A673 (cell line): Measurements from ENCODE around the gene HPCAL1. TPM values are rescaled to one million over a fixed set of nuclear protein-coding genes. Genes with fewer than 3 reads are reported as not detected.
A peak's percentile ranks its signal among the peaks of the same experiment; 100 is the strongest.

Source experiments
- BruUV-seq: library from RNA; stranded (reverse); fragments of 400-500 nt; replicated peaks from 2 replicates; lab custom pipeline; 2021; lab: Mats Ljungman, UMichigan
- CTCF ChIA-PET: fragments of 300-600 bp; sonication (Branson Sonifier 250); formaldehyde crosslinking; loops from one replicate; lab custom pipeline; 2022; ENCODE audit warnings: antibody characterized with exemption; lab: Charles Lee
- POLR2A ChIA-PET: fragments of 300-600 bp; sonication (Branson Sonifier 250); formaldehyde crosslinking; loops from one replicate; lab custom pipeline; 2022; ENCODE audit warnings: antibody characterized with exemption; ENCODE audit not compliant: low non-redundant PET; lab: Charles Lee
- DNase-seq: peaks from one replicate; pipeline ENCODE4 v3.0.0-alpha.2; 2015; ENCODE audit warnings: low spot score
- H3K27ac ChIP-seq: fragments of 200-600 bp; sonication (generic); 2 replicates; pipeline ENCODE4 v1.5.1; 2016; ENCODE audit warnings: mixed run types, low read depth, mild to moderate bottlenecking, mixed read lengths, antibody characterized with exemption, low read length; ENCODE audit not compliant: poor library complexity, severe bottlenecking
- H3K27me3 ChIP-seq: fragments of 200-600 bp; sonication (generic); replicated peaks from 2 replicates; pipeline ENCODE4 v1.6.1; 2017; ENCODE audit warnings: mixed run types, low read depth, mild to moderate bottlenecking, mixed read lengths, antibody characterized with exemption, low read length; ENCODE audit not compliant: insufficient read depth, poor library complexity
- H3K36me3 ChIP-seq: fragments of 200-600 bp; sonication (generic); 2 replicates; pipeline ENCODE4 v1.6.1; 2016; ENCODE audit warnings: mixed run types, mild to moderate bottlenecking, mixed read lengths, antibody characterized with exemption, low read length; ENCODE audit not compliant: insufficient read depth, poor library complexity, severe bottlenecking
- H3K4me1 ChIP-seq: fragments of 200-600 bp; sonication (generic); 2 replicates; pipeline ENCODE4 v1.6.1; 2017; ENCODE audit warnings: mixed run types, mild to moderate bottlenecking, mixed read lengths, antibody characterized with exemption, low read length; ENCODE audit not compliant: insufficient read depth, poor library complexity, severe bottlenecking
- H3K4me3 ChIP-seq: fragments of 200-600 bp; sonication (generic); 2 replicates; pipeline ENCODE4 v1.5.1; 2016; ENCODE audit warnings: low read depth, mixed run types, mild to moderate bottlenecking, mixed read lengths, low read length; ENCODE audit not compliant: poor library complexity, severe bottlenecking
- H3K9me3 ChIP-seq: fragments of 200-600 bp; sonication (generic); 2 replicates; pipeline ENCODE4 v1.6.1; 2016; ENCODE audit warnings: mixed run types, low read depth, mild to moderate bottlenecking, mixed read lengths, antibody characterized with exemption, low read length; ENCODE audit not compliant: poor library complexity, severe bottlenecking
- EZH2 ChIP-seq: fragments of 200-600 bp; sonication (generic); IDR thresholded peaks from 2 replicates; pipeline ENCODE4 v1.6.1; 2017; ENCODE audit warnings: borderline replicate concordance, low read depth, mild to moderate bottlenecking, mixed read lengths, antibody characterized with exemption, low read length; ENCODE audit not compliant: poor library complexity, severe bottlenecking
- intact Hi-C: fragments of 100-400 bp; cut with micrococcal nuclease; formaldehyde crosslinking; loops from one replicate; pipeline ENCODE4 v1.10.0; 2022; ENCODE audit not compliant: unreplicated experiment
- total RNA-seq: library from RNA; stranded (reverse); gene quantifications from 2 replicates; pipeline ENCODE4 v1.2.3, GENCODE V29; 2021
- TF ChIP-seq, protein P1 (sequence below): fragments of 300-800, 200-600 bp; sonication (generic); conservative IDR thresholded peaks from 2 replicates; pipeline ENCODE4 v1.5.1; 2017; ENCODE audit warnings: low read depth, mild to moderate bottlenecking, antibody characterized with exemption, low read length, moderate library complexity, mixed read lengths

Gene HPCAL1
- total RNA-seq, 1 experiment from 2014 or later: 9.7 TPM

DNA sequence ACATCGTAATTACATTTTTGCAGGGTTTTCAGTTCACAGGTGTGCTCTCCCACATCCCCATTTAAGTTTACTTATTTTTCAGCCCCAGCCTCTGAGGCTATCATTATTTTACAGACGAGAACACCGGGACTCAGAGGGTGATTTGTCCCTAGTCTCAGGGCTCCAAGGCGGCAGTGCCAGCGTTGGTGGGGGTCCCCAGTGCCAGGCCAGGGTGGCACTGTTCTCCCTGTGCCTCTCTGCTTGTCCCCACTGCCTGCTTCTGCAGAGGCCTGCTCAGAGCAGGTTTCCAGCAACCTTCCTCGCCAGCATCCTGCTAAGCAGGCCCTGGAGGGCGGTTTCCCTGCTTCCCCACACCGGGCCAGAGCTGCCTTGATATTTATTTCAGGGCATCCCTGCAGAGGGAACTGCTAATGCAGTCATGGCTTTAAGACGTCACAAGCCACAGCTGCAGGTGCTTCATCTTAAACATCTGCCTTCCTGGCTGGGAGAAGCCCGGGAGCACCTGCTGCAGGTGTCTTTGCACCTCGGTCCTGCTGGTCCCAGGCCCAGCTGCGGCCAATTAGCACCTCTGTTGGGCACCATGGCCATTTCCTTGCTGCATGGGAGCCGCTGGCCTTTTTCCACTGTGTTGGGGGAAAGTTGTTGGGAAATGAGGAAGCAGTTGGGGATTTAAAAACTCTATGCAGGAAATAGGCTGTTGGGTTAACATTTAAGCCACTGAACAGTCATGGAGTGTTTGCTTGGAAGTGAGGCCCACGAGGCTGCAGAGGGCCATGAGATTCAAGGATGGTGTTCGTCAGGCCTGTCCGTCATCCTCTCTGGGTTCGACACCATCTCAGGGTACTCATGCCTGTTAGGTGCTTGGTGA, 22.8 kb downstream of the HPCAL1 start:
- BruUV-seq: no TSS peak
- ChIA-PET CTCF (no interaction called here), POLR2A (no interaction called here)
- no peaks in the 10 kb centered on the region for H3K9me3 ChIP-seq
- DNase-seq: no peak
- no peaks in the 10 kb centered on the region for H3K36me3 ChIP-seq
- no peaks in the 10 kb centered on the region for H3K27me3 ChIP-seq
- TF ChIP-seq, protein P1, sequence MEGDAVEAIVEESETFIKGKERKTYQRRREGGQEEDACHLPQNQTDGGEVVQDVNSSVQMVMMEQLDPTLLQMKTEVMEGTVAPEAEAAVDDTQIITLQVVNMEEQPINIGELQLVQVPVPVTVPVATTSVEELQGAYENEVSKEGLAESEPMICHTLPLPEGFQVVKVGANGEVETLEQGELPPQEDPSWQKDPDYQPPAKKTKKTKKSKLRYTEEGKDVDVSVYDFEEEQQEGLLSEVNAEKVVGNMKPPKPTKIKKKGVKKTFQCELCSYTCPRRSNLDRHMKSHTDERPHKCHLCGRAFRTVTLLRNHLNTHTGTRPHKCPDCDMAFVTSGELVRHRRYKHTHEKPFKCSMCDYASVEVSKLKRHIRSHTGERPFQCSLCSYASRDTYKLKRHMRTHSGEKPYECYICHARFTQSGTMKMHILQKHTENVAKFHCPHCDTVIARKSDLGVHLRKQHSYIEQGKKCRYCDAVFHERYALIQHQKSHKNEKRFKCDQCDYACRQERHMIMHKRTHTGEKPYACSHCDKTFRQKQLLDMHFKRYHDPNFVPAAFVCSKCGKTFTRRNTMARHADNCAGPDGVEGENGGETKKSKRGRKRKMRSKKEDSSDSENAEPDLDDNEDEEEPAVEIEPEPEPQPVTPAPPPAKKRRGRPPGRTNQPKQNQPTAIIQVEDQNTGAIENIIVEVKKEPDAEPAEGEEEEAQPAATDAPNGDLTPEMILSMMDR: no peak
- H3K27ac ChIP-seq: no peak overlapping the region
- no peak overlapping the region for H3K4me3 ChIP-seq
- H3K4me1 ChIP-seq: peaks cover 25% of the 10 kb centered on the region
- intact Hi-C loops: no loop called here

DNA sequence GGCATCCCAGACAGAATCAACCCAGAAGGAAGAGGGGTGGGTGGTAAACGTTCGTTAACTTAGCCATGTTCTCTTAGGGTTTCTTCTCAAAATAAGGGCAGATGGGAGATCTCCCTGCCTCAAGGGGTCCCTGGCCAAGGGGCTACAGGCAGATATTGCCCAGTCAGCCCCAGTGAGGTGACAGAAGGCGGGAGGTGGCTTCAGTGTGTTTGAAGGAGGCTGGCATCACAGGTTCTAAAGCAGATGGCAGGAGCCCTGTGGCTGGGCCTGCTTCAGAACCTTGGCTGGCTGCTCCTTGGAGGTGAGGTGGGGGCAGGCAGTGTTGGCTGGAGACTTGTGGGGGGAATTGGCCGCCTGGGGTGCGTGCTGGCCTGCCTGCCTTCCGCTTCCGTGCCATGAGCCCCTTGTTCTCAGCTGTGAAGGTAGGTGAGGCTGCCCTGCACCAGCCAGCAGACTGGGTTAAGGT, 23.5 kb downstream of the HPCAL1 start:
- TF ChIP-seq EZH2: no peak
- TF ChIP-seq, protein P1: no peak
- DNase-seq: no peak
- Histone ChIP-seq H3K4me1 (peaks cover 25% of the 10 kb centered on the region), H3K27ac (no peak overlapping the region), H3K4me3 (no peak overlapping the region), H3K27me3 (no peaks in the 10 kb centered on the region), H3K36me3 (no peaks in the 10 kb centered on the region), H3K9me3 (no peaks in the 10 kb centered on the region)
- POLR2A ChIA-PET: no interaction called here
- intact Hi-C loops: no loop called here
- CTCF ChIA-PET: no interaction called here
- BruUV-seq: no TSS peak

DNA sequence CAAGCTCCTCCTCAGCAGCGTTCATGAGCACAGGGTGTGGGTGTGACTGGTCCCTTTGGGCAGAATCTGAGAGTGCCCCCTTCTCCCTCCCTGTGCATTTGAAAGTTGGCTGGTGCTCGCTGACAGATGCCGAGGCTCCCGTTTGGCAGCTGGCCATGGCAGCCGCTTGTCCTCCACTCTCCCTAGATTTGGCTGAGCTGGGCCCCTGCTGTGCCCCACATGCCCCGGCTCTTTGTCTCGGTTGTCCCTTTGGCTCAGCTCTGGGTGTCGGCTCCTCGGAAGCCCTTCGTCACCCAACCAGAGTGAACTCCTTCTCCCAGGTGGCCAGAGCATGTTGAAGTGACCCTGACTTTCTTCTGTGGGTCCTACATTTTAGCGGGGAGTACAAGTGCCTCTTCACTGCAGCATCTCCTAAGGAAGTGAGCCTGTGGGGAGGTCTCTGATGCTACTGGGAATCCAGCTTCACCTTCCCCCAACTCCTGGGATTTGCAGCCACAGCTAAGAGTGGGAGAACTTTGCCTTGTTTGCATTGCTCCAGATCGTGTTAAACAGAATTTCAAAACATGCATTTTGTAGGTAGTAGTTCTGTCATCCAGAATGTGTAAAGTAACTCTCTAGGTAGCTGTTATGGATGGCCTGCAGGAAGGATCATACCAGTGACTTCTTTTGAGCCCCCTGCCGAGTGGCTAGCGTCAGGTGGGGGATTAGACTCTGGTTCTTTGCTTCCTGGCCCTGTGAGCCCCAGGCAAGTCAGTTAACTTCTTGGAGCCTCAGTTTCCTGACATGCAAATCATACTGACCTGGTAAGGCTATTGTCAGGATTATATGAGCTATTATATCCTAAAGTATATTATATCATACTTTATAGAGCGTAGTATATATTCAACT, 24.2 kb downstream of the HPCAL1 start:
- Histone ChIP-seq H3K4me3 (no peak overlapping the region), H3K9me3 (no peaks in the 10 kb centered on the region), H3K36me3 (no peaks in the 10 kb centered on the region), H3K4me1 (peaks cover 25% of the 10 kb centered on the region), H3K27me3 (no peaks in the 10 kb centered on the region), H3K27ac (no peak overlapping the region)
- POLR2A ChIA-PET: no interaction called here
- BruUV-seq: no TSS peak
- intact Hi-C loops: no loop called here
- DNase-seq: peak; percentile 83
- TF ChIP-seq, protein P1: no peak
- no peak for TF ChIP-seq EZH2
- CTCF ChIA-PET: no interaction called here
